GM23338 (cell line): Measurements from ENCODE around the gene SLC39A13. TPM values are rescaled to one million over a fixed set of nuclear protein-coding genes. Genes with fewer than 3 reads are reported as not detected.

ENCODE experiments used
- ATAC-seq: fragments of 200-7000 bp; cut with Tn5 transposase; 3 replicates; pipeline ENCODE4 v1.9.1; 2020
- DNase-seq: peaks from one replicate; pipeline ENCODE4 v3.0.0-alpha.2; 2015; ENCODE audit warnings: low spot score
- H2AFZ ChIP-seq: fragments of 200-600 bp; sonication (generic); 2 replicates; pipeline ENCODE4 v1.8.0; 2016; ENCODE audit warnings: antibody characterized with exemption, mild to moderate bottlenecking, moderate library complexity
- H3F3A ChIP-seq: fragments of 200-600 bp; sonication (generic); replicated peaks from 2 replicates; pipeline ENCODE4 v1.8.0; 2017; ENCODE audit warnings: antibody characterized with exemption, mixed run types, low read depth
- H3K27ac ChIP-seq: fragments of 200-600 bp; sonication (generic); 2 replicates; pipeline ENCODE4 v1.6.1; 2016; ENCODE audit warnings: low read depth
- H3K27me3 ChIP-seq: fragments of 200-600 bp; sonication (generic); 2 replicates; pipeline ENCODE4 v1.8.0; 2016; ENCODE audit warnings: mild to moderate bottlenecking, mixed run types, moderate library complexity; ENCODE audit not compliant: insufficient read depth
- H3K36me3 ChIP-seq: fragments of 200-600 bp; sonication (generic); 2 replicates; pipeline ENCODE4 v1.8.0; 2016; ENCODE audit warnings: mild to moderate bottlenecking; ENCODE audit not compliant: insufficient read depth
- H3K4me1 ChIP-seq: fragments of 200-600 bp; sonication (generic); 2 replicates; pipeline ENCODE4 v1.8.0; 2016; ENCODE audit warnings: mild to moderate bottlenecking, moderate library complexity; ENCODE audit not compliant: insufficient read depth
- H3K4me2 ChIP-seq: fragments of 200-600 bp; sonication (generic); 2 replicates; pipeline ENCODE4 v1.7.1; 2017; ENCODE audit warnings: mixed run types
- H3K4me3 ChIP-seq: fragments of 200-600 bp; sonication (generic); 2 replicates; pipeline ENCODE4 v1.6.1; 2016; ENCODE audit warnings: mixed run types
- H3K79me2 ChIP-seq: fragments of 200-600 bp; sonication (generic); replicated peaks from 2 replicates; pipeline ENCODE4 v1.8.0; 2017; ENCODE audit warnings: mild to moderate bottlenecking; ENCODE audit not compliant: insufficient read depth
- H3K9me2 ChIP-seq: fragments of 200-600 bp; sonication (generic); 2 replicates; pipeline ENCODE4 v1.8.0; 2017; ENCODE audit not compliant: insufficient read depth
- H4K20me1 ChIP-seq: fragments of 200-600 bp; sonication (generic); replicated peaks from 2 replicates; pipeline ENCODE4 v1.8.0; 2017; ENCODE audit warnings: mild to moderate bottlenecking; ENCODE audit not compliant: insufficient read depth
- H3K27ac Mint-ChIP-seq: 2 replicates; pipeline ENCODE4 v1.8.0; 2020; ENCODE audit warnings: inconsistent platforms, mild to moderate bottlenecking, moderate library complexity, mixed read lengths
- H3K27me3 Mint-ChIP-seq: 3 replicates; pipeline ENCODE4 v1.8.0; 2022; ENCODE audit warnings: low read depth, mild to moderate bottlenecking, moderate library complexity, mixed read lengths, inconsistent platforms; ENCODE audit not compliant: insufficient read depth, poor library complexity
- H3K36me3 Mint-ChIP-seq: 3 replicates; pipeline ENCODE4 v1.8.0; 2021; ENCODE audit warnings: low read depth, mild to moderate bottlenecking, inconsistent platforms, moderate library complexity, mixed read lengths
- H3K4me1 Mint-ChIP-seq: 3 replicates; pipeline ENCODE4 v1.8.0; 2020; ENCODE audit warnings: mild to moderate bottlenecking, inconsistent platforms, mixed read lengths
- H3K4me3 Mint-ChIP-seq: 3 replicates; pipeline ENCODE4 v1.8.0; 2021; ENCODE audit warnings: moderate library complexity, mild to moderate bottlenecking, inconsistent platforms, mixed read lengths
- H3K9me3 Mint-ChIP-seq: 3 replicates; pipeline ENCODE4 v1.8.0; 2020; ENCODE audit warnings: moderate library complexity, mild to moderate bottlenecking, inconsistent platforms, mixed read lengths
- CREB1 ChIP-seq: fragments of 250-450 bp; sonication (Bioruptor Pico); IDR thresholded peaks from 2 replicates; pipeline ENCODE4 v1.5.0; 2020; ENCODE audit warnings: low read depth, mild to moderate bottlenecking, moderate library complexity
- EZH2 ChIP-seq: fragments of 200-600 bp; sonication (generic); IDR thresholded peaks from one replicate; pipeline ENCODE4 v1.8.0; 2017; ENCODE audit warnings: antibody characterized with exemption, mild to moderate bottlenecking, low read depth; ENCODE audit not compliant: unreplicated experiment
- JUNB ChIP-seq: IDR thresholded peaks from one replicate; pipeline ENCODE4 v1.6.1; 2016; ENCODE audit warnings: antibody characterized with exemption; ENCODE audit not compliant: unreplicated experiment
- NANOG ChIP-seq: IDR thresholded peaks from 2 replicates; pipeline ENCODE4 v1.6.1; 2016; ENCODE audit warnings: antibody characterized with exemption, borderline replicate concordance
- POLR2AphosphoS5 ChIP-seq: IDR thresholded peaks from 2 replicates; pipeline ENCODE4 v1.6.1; 2016; ENCODE audit warnings: antibody characterized with exemption, low read depth
- ZNF114 ChIP-seq: fragments of 250-450 bp; sonication (Bioruptor Pico); IDR thresholded peaks from 2 replicates; pipeline ENCODE4 v1.5.0; 2020; ENCODE audit warnings: mild to moderate bottlenecking, moderate library complexity
- ZNF331 ChIP-seq: fragments of 250-450 bp; sonication (Bioruptor Pico); IDR thresholded peaks from 2 replicates; pipeline ENCODE4 v1.5.0; 2020; ENCODE audit warnings: low read depth, mild to moderate bottlenecking, moderate library complexity
- polyA plus RNA-seq: library from polyadenylated mRNA; unstranded; fragments of >200 nt; fragmentation: Nextera tagmentation; extraction: Ambion mirVana; gene quantifications from 2 replicates; pipeline ENCODE4 v1.2.1, GENCODE V29; 2016
- total RNA-seq: library from RNA; depleted of rRNA; stranded (reverse); fragments of >200 nt; shearing (Covaris generic); gene quantifications from 2 replicates; pipeline ENCODE4 v1.2.3, GENCODE V29; 2014
- TF ChIP-seq, protein P1 (sequence below): fragments of 250-450 bp; sonication (Bioruptor Pico); IDR thresholded peaks from 2 replicates; pipeline ENCODE4 v1.5.0; 2020; ENCODE audit warnings: mild to moderate bottlenecking, moderate library complexity
- TF ChIP-seq, protein P2 (sequence below): IDR thresholded peaks from one replicate; pipeline ENCODE4 v1.6.1; 2018; ENCODE audit warnings: antibody characterized with exemption; ENCODE audit not compliant: unreplicated experiment
- TF ChIP-seq, protein P3 (sequence below): IDR thresholded peaks from 2 replicates; pipeline ENCODE4 v1.6.1; 2016; ENCODE audit warnings: antibody characterized with exemption

The SLC39A13 gene
- total and polyA plus RNA-seq, 2 experiments from 2014 or later: 15.8 to 32.7 TPM

DNA sequence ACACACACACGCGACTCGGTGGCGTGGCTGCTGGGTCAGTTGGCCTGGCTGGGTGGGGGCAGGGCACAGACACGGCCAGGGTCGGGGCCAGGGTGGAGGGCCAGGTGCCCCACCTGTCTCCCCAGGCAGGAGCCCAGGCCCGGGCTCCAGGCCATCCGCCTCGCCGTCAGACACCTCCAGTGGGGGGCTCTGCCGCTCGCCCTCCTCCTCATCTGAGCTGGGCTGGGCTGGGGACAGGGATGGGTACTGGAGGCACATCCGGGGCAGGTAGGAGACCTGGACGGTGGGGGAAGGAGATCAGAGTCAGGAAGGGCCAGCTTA lies 49.7 kb upstream of the SLC39A13 start:
- H3K9me2 ChIP-seq: no peaks in the 10 kb centered on the region
- Mint-ChIP-seq H3K4me3 (no peak overlapping the region), H3K4me1 (peaks cover 4% of the 10 kb centered on the region; the same call in 1 of the 3 replicates), H3K36me3 (no peaks in the 10 kb centered on the region; the same call in 2 of the 3 replicates), H3K9me3 (no peaks in the 10 kb centered on the region), H3K27ac (no peak overlapping the region), H3K27me3 (peaks cover 9% of the 10 kb centered on the region)
- H3K79me2 ChIP-seq: no peaks in the 10 kb centered on the region
- ATAC-seq: no peak
- H3K4me3 ChIP-seq: no peak overlapping the region
- no peak overlapping the region for H2AFZ ChIP-seq
- TF ChIP-seq NANOG (no peak), EZH2 (no peak), ZNF114 (no peak), POLR2AphosphoS5 (no peak), CREB1 (CRISPR knock-in tag) (no peak), ZNF331 (CRISPR knock-in tag) (no peak), JUNB (no peak)
- TF ChIP-seq, protein P1, sequence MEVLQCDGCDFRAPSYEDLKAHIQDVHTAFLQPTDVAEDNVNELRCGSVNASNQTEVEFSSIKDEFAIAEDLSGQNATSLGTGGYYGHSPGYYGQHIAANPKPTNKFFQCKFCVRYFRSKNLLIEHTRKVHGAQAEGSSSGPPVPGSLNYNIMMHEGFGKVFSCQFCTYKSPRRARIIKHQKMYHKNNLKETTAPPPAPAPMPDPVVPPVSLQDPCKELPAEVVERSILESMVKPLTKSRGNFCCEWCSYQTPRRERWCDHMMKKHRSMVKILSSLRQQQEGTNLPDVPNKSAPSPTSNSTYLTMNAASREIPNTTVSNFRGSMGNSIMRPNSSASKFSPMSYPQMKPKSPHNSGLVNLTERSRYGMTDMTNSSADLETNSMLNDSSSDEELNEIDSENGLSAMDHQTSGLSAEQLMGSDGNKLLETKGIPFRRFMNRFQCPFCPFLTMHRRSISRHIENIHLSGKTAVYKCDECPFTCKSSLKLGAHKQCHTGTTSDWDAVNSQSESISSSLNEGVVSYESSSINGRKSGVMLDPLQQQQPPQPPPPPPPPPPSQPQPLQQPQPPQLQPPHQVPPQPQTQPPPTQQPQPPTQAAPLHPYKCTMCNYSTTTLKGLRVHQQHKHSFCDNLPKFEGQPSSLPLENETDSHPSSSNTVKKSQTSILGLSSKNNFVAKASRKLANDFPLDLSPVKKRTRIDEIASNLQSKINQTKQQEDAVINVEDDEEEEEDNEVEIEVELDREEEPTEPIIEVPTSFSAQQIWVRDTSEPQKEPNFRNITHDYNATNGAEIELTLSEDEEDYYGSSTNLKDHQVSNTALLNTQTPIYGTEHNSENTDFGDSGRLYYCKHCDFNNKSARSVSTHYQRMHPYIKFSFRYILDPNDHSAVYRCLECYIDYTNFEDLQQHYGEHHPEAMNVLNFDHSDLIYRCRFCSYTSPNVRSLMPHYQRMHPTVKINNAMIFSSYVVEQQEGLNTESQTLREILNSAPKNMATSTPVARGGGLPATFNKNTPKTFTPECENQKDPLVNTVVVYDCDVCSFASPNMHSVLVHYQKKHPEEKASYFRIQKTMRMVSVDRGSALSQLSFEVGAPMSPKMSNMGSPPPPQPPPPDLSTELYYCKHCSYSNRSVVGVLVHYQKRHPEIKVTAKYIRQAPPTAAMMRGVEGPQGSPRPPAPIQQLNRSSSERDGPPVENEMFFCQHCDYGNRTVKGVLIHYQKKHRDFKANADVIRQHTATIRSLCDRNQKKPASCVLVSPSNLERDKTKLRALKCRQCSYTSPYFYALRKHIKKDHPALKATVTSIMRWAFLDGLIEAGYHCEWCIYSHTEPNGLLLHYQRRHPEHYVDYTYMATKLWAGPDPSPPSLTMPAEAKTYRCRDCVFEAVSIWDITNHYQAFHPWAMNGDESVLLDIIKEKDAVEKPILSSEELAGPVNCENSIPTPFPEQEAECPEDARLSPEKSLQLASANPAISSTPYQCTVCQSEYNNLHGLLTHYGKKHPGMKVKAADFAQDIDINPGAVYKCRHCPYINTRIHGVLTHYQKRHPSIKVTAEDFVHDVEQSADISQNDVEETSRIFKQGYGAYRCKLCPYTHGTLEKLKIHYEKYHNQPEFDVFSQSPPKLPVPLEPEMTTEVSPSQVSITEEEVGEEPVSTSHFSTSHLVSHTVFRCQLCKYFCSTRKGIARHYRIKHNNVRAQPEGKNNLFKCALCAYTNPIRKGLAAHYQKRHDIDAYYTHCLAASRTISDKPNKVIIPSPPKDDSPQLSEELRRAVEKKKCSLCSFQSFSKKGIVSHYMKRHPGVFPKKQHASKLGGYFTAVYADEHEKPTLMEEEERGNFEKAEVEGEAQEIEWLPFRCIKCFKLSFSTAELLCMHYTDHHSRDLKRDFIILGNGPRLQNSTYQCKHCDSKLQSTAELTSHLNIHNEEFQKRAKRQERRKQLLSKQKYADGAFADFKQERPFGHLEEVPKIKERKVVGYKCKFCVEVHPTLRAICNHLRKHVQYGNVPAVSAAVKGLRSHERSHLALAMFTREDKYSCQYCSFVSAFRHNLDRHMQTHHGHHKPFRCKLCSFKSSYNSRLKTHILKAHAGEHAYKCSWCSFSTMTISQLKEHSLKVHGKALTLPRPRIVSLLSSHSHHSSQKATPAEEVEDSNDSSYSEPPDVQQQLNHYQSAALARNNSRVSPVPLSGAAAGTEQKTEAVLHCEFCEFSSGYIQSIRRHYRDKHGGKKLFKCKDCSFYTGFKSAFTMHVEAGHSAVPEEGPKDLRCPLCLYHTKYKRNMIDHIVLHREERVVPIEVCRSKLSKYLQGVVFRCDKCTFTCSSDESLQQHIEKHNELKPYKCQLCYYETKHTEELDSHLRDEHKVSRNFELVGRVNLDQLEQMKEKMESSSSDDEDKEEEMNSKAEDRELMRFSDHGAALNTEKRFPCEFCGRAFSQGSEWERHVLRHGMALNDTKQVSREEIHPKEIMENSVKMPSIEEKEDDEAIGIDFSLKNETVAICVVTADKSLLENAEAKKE (CRISPR knock-in tag): no peak
- TF ChIP-seq, protein P2, sequence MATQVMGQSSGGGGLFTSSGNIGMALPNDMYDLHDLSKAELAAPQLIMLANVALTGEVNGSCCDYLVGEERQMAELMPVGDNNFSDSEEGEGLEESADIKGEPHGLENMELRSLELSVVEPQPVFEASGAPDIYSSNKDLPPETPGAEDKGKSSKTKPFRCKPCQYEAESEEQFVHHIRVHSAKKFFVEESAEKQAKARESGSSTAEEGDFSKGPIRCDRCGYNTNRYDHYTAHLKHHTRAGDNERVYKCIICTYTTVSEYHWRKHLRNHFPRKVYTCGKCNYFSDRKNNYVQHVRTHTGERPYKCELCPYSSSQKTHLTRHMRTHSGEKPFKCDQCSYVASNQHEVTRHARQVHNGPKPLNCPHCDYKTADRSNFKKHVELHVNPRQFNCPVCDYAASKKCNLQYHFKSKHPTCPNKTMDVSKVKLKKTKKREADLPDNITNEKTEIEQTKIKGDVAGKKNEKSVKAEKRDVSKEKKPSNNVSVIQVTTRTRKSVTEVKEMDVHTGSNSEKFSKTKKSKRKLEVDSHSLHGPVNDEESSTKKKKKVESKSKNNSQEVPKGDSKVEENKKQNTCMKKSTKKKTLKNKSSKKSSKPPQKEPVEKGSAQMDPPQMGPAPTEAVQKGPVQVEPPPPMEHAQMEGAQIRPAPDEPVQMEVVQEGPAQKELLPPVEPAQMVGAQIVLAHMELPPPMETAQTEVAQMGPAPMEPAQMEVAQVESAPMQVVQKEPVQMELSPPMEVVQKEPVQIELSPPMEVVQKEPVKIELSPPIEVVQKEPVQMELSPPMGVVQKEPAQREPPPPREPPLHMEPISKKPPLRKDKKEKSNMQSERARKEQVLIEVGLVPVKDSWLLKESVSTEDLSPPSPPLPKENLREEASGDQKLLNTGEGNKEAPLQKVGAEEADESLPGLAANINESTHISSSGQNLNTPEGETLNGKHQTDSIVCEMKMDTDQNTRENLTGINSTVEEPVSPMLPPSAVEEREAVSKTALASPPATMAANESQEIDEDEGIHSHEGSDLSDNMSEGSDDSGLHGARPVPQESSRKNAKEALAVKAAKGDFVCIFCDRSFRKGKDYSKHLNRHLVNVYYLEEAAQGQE: no peak
- TF ChIP-seq, protein P3, sequence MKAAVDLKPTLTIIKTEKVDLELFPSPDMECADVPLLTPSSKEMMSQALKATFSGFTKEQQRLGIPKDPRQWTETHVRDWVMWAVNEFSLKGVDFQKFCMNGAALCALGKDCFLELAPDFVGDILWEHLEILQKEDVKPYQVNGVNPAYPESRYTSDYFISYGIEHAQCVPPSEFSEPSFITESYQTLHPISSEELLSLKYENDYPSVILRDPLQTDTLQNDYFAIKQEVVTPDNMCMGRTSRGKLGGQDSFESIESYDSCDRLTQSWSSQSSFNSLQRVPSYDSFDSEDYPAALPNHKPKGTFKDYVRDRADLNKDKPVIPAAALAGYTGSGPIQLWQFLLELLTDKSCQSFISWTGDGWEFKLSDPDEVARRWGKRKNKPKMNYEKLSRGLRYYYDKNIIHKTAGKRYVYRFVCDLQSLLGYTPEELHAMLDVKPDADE: no peak
- peaks cover 7% of the 10 kb centered on the region; the same call in 1 of the 2 replicates for H3K4me1 ChIP-seq
- H3K27me3 ChIP-seq: no peaks in the 10 kb centered on the region
- H3K4me2 ChIP-seq: no peak overlapping the region
- H4K20me1 ChIP-seq: no peaks in the 10 kb centered on the region
- peaks cover 20% of the 10 kb centered on the region for H3F3A ChIP-seq
- no peak for DNase-seq
- no peaks in the 10 kb centered on the region for H3K36me3 ChIP-seq
- no peak overlapping the region for H3K27ac ChIP-seq
